Measurements from ENCODE around the gene BCAS1.

Gene BCAS1

DNA sequence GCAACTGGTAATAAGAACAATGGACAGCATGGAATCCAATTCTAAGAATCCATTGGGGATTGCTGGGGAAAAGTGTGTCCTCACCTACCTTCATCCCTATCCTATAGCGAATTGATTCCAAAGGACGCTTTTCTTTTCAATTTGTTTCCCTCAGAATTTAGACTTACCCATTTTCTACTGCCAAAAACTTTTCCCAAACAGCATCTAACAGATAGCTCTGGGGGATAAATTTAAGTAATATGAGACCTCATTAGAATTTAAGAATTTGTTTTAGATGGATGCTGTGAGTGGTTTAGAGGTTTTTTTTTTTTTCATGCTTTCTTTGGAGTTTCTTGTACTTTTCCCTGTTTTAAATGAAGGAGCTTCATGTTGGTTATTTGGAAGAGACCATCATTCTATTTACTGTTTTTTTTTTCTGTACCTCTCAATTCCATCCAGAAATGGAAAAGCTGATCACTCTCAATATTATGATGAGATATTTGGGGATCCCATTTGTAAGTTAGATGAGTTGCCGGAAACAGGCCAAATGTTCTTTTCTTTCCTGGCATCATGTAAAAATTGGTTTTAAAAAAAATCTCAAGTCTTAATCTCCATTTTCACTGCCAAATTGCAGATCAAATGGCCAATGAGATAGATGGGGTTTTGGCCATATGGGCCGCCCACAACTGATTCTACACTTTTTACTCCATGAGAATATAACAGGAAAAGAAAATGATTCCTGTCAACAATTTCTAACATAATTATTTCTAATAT, 105.7 kb downstream of the BCAS1 start:
- no peak for TF ChIP-seq CTCF (conservative IDR thresholded peaks at IDR 0.05; ENCODE audit: control insufficient read depth, insufficient read depth, low read depth, low read length)
- no peak overlapping the region for H3K4me3 ChIP-seq (ENCODE audit: control insufficient read depth, low read depth, low read length)
- DNase-seq (ENCODE audit: low read depth) = no peak

- DNase-seq (ENCODE audit: low read depth) = no peak
- TF ChIP-seq CTCF (conservative IDR thresholded peaks at IDR 0.05; ENCODE audit: control insufficient read depth, insufficient read depth, low read depth, low read length) = no peak
- H3K4me3 ChIP-seq (ENCODE audit: control insufficient read depth, low read depth, low read length) = no peak overlapping the region
Observed at GRCh38 chr20:53964067-53964466, 106.3 kb downstream of the BCAS1 start.

- no peak for DNase-seq (ENCODE audit: low read depth)
- H3K4me3 ChIP-seq (ENCODE audit: control insufficient read depth, low read depth, low read length) = no peak overlapping the region
Observed at GRCh38 chr20:53963635-53964034, 106.8 kb downstream of the BCAS1 start.

GRCh38 chr20:53962388-53962787, 108.0 kb downstream of the BCAS1 start:
- no peak for DNase-seq (ENCODE audit: low read depth)
- TF ChIP-seq CTCF (conservative IDR thresholded peaks at IDR 0.05; ENCODE audit: control insufficient read depth, insufficient read depth, low read depth, low read length) = no peak
- no peak overlapping the region for H3K4me3 ChIP-seq (ENCODE audit: control insufficient read depth, low read depth, low read length)

More at GRCh38 chr20:53963635-53964034, 106.8 kb downstream of the BCAS1 start:
- no peak for TF ChIP-seq CTCF (conservative IDR thresholded peaks at IDR 0.05; ENCODE audit: control insufficient read depth, insufficient read depth, low read depth, low read length)

DNA sequence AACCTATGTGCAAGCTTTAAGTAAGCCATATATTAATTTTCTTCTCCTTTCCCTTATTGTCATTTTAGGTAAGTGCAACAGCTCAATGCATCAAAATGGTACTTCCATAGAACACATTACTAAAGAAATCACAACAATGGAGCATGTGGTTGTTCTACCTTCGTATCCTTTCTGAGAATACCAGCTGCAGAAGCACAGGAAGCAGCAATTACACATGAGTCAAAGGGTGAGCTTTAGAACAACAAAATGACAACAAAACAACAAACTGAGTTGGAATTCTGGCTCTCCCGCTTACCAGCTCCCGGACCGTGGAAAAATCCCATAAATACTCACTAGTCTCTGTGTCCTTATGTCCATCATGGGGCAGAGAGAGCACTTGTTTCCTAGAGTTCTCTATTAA, 108.9 kb downstream of the BCAS1 start:
- no peak overlapping the region for H3K4me3 ChIP-seq (ENCODE audit: control insufficient read depth, low read depth, low read length)
- no peak for TF ChIP-seq CTCF (conservative IDR thresholded peaks at IDR 0.05; ENCODE audit: control insufficient read depth, insufficient read depth, low read depth, low read length)
- no peak for DNase-seq (ENCODE audit: low read depth)

DNA sequence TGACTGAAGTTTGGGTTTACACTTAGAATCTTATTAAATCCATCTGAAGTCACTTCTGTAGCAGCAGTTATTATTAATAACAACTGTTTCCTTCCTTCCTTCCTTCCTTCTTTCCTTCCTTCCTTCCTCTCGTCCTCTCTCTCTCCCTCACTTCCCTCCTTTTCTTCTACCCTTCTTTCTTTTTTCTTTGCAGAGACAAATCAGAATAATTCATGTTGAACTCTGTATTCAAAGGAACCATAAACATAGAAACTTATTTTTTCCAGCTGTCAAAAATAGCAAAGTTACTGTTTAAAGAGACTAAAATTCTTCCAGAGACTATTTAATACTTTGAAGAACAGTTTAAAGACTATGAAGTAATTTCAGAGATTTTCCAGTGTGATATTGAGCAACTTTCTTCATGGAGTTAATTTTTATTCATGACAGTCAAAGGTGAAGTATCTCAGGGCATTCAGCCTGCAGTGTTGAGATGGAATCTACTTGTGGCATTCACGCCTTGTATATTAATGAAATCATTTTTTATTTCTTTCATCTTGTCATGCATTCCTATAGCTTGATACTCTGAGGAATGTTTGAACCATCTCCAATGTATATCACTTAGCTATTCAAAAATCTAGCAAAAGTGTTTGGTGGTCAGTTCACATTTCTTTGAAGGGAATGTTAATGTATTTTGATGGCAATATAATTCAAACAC, 109.7 kb downstream of the BCAS1 start:
- H3K4me3 ChIP-seq (ENCODE audit: control insufficient read depth, low read depth, low read length) = no peak overlapping the region
- DNase-seq (ENCODE audit: low read depth) = peak; percentile 23
- no peak for TF ChIP-seq CTCF (conservative IDR thresholded peaks at IDR 0.05; ENCODE audit: control insufficient read depth, insufficient read depth, low read depth, low read length)

Measured in fibroblast of mammary gland (primary cell).